Posterior vena cava (tissue), 2 donors: ENCODE measurements around the gene CYP39A1. TPM values are rescaled to one million over a fixed set of nuclear protein-coding genes. Genes with fewer than 3 reads are reported as not detected.

Source experiments
- DNase-seq: peaks from one replicate; pipeline ENCODE4 v3.0.0-alpha.2; 2020; ENCODE audit warnings: low spot score
- intact Hi-C, 2 donors: fragments of 100-400 bp; cut with DNase I; formaldehyde crosslinking; loops; one replicate each; pipeline versions ENCODE4 v1.14.1 to v1.14.2; 2022 to 2023
- long read RNA-seq, 2 donors: library from polyadenylated mRNA; unstranded; transcript quantifications; one replicate each; pipeline ENCODE4 v2.0.0, GENCODE V29; 2020 to 2021
- total RNA-seq, 2 donors: library from RNA; stranded (reverse); fragmentation: NEBNext Ultra II Directional; extraction: Animal tissue kit (Norgen Biotek cat#: 25700); gene quantifications; one replicate each; pipeline ENCODE4 v1.2.1, GENCODE V29; 2021
- donor health status: DM: yes; HTN: yes; CAD: no.
- donor health status: DM: yes; HTN: yes; CAD: no.

Gene CYP39A1, protein sequence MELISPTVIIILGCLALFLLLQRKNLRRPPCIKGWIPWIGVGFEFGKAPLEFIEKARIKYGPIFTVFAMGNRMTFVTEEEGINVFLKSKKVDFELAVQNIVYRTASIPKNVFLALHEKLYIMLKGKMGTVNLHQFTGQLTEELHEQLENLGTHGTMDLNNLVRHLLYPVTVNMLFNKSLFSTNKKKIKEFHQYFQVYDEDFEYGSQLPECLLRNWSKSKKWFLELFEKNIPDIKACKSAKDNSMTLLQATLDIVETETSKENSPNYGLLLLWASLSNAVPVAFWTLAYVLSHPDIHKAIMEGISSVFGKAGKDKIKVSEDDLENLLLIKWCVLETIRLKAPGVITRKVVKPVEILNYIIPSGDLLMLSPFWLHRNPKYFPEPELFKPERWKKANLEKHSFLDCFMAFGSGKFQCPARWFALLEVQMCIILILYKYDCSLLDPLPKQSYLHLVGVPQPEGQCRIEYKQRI
- 1 to 10 TPM; 1.5 to 3.7 TPM for total RNA-seq
- long read RNA-seq, donor 1, partial matches to known transcripts: 0 of 1 reads
- long read RNA-seq, donor 1, other reads (novel, unspliced or antisense): 0 of 1 reads
- long read RNA-seq, donor 2, partial matches to known transcripts: 0 of 2 reads
- long read RNA-seq, donor 2, other reads (novel, unspliced or antisense): 2 of 2 reads

DNA sequence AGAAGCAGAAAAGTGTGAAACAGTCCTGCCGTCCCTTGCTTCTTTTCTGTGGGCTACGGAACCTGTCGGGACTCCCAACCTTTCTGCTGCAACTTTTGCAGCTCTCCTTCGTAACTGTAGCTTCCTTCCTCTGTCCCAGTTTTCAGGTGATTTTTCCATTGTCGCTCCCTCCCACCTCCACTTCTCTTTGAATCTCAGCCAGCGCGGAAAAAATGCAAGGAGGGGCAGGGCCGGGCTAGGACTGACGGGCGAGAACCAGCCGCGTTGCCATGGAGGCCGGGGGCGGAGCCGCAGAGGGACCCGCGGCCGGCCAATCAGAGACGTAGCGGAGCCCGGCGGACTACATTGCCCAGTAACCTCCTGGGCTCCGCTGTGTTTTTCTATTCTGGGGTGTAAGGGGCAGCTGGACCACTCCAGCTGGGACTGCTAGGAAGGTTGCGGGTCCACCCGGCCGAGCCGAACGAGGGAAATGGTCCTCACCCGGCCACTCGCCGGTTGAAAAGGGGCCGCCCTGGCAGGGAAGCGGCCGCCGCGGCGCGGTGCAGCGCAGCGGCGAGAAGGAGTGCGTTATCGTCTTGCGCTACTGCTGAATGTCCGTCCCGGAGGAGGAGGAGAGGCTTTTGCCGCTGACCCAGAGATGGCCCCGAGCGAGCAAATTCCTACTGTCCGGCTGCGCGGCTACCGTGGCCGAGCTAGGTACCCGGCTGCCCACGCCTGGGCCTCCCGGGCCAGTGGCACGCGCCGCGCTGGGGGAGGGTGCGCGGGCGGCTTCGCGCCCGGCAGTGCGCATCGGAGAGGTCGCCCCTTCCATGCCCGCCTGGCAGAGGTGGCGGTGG lies at the start of gene CYP39A1, which contains the start of gene SLC25A27:
TSS of gene CYP39A1 (minus strand) at position 216 of the 836 bp plus-strand sequence. CDS start 236 bp downstream, outside the sequence.
TSS of gene SLC25A27 (plus strand) at position 373 of the 836 bp plus-strand sequence. CDS start at position 591, 218 bp downstream.
- intact Hi-C loops: no loop called here

DNA sequence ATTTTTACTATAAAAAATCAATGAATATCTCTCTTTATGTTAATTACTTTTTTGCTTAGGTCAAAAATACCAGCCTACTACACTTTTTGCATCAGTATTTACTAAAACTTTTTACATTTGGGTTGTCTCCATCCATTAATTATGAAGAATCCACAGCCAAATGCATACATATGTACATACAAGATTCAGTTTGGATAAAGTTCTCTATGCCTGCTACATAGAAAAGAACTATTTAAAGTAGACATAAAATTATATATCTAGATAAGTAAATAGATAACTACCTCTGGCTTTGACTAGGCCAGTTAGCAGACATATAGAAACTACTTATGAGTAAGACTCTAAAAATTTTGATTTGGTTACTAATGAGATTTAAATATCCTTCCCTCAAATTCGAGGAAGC lies 47.4 kb upstream of the CYP39A1 start:
- intact Hi-C loops: no loop called here
- no peak for DNase-seq

More for the DNA sequence above, at the start of gene CYP39A1, which contains the start of gene SLC25A27:
- DNase-seq: peak; percentile 96

DNA sequence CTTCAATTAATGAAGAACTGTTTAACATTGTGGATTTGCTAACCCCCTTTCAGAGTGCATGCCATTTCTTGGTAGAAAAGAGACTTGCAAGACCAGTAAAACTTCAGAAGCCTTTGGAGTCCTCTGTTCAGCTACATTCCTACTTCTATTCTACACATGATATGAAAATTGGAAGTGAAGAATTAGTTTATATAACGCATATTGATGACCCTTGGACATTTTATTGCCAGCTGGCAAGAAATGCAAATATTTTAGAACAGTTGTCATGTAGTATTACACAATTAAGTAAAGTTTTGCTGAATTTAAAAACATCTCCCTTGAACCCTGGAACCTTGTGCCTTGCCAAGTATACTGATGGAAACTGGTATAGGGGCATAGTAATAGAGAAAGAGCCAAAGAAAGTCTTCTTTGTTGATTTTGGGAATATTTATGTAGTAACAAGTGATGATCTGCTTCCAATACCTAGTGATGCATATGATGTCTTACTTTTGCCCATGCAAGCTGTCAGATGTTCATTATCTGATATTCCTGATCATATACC lies 38.4 kb upstream of the CYP39A1 start:
- DNase-seq: no peak
- intact Hi-C loops: no loop called here

DNA sequence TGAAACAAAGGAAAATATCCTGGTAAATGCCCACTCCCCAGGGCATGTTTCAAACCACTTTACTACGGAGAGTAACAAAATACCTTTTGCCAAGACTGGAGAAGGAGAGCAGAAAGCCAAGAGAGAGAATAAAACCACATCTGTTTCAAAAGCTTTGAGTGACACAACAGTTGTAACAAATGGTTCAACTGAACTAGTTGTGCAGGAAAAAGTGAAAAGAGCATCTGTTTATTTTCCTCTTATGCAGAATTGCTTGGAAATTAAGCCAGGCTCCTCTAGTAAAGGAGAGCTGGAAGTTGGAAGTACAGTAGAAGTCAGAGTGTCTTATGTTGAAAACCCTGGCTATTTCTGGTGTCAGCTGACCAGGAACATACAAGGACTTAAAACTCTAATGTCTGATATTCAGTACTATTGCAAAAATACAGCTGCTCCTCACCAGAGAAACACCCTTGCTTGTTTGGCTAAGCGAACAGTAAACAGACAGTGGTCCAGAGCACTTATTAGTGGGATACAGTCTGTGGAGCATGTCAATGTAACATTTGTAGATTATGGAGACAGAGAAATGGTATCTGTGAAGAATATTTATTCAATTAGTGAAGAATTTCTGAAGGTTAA lies 37.6 kb upstream of the CYP39A1 start:
- DNase-seq: no peak
- intact Hi-C loops: no loop called here

DNA sequence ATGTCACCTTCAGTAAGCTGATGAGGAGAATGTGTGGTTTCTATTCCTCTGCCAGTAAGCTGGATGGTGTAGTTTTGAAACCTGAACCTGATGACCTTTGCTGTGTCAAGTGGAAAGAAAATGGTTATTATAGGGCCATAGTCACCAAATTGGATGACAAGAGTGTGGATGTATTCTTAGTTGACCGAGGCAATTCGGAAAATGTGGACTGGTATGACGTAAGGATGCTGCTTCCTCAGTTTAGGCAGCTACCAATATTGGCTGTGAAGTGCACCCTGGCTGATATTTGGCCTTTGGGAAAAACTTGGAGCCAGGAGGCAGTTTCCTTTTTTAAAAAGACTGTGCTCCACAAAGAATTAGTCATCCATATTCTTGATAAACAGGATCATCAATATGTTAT lies 37.0 kb upstream of the CYP39A1 start:
- no peak for DNase-seq
- intact Hi-C loops: no loop called here

DNA sequence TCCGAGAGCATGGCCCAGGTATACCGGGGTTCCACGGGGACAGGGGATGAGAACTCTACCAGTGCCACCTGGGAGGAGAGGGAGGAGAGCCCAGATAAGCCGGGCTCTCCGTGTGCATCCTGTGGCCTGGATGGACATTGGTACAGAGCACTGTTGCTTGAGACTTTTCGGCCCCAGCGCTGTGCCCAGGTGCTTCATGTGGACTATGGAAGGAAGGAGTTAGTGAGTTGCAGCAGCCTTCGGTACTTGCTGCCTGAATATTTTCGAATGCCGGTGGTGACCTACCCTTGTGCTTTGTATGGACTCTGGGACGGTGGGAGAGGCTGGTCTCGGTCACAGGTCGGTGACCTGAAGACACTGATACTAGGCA lies 36.3 kb upstream of the CYP39A1 start:
- intact Hi-C loops: no loop called here
- DNase-seq: no peak

DNA sequence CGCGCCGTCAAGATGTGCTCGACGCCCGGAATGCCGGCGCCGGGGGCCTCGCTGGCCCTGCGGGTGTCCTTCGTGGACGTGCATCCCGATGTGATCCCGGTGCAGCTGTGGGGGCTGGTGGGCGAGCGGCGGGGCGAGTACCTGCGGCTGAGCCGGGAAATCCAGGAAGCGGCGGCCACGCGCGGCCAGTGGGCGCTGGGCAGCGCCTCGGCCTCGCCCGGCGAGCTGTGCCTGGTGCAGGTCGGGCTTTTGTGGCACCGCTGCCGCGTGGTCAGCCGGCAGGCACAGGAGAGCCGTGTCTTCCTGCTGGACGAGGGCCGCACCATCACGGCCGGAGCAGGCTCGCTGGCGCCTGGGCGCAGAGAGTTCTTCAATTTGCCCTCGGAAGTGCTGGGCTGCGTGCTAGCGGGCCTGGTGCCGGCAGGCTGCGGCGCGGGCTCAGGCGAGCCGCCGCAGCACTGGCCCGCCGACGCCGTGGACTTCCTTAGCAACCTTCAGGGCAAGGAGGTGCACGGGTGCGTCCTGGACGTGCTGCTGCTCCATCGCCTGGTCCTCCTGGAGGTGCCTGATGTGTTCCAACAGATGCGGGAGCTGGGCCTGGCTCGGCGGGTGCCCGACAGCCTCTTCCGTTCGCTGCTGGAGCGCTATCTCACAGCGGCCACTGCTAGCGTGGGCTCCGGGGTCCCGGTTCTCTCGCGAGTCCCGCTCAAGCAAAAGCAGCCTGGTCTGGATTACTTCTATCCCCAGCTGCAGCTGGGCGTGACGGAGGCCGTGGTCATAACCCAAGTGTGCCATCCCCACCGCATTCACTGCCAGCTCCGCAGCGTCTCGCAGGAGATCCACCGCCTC lies 35.7 kb upstream of the CYP39A1 start:
- intact Hi-C loops: no loop called here
- peak; percentile 80 for DNase-seq

DNA sequence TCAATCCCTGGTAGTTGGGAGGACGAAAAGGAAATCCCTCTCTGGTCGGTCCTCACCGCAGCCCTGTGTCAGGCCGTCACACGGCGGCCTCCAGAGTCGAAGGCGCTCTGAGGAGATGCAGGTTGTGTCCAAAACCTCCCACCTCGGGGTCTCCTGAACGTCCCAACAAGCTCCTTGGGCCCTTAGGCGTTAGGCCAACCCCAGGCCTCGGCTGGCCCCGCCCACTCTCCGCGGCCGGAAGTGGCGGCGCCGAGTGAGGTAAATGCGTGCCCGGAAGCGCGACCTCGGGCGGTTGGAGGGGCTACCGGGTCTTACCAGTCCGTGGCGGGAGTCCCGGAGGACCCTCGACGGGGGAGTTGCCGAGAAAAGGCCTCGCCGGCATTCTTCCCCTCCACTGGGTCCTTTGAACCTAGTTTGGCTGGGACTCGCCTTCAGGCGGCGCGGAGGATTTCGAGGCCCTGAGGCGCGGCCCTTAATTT lies 35.0 kb upstream of the CYP39A1 start, which contains the start of gene TDRD6:
TSS of gene TDRD6 (plus strand) at position 267 of the 479 bp plus-strand sequence. CDS start 244 bp downstream, outside the sequence.
- DNase-seq: no peak
- intact Hi-C loops: no loop called here

DNA sequence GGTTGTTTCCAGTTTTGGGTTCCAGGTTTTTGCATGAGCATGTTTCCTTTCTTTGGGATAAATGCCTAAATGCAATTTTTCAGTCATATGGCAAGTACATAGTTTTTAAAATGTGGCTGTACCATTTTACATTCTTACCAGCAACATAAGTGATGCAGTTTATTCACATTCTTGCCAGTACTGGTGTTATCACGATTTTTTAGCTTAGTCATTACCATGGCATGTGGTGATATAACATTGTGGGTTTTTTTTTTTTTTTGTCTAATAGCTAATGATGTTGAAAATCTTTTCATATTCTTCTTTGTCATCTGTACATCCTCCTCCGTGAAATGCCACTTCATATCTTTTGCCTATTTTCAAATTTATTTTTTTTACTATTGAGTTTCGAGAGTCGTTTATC lies 32.2 kb upstream of the CYP39A1 start:
- intact Hi-C loops: no loop called here

DNA sequence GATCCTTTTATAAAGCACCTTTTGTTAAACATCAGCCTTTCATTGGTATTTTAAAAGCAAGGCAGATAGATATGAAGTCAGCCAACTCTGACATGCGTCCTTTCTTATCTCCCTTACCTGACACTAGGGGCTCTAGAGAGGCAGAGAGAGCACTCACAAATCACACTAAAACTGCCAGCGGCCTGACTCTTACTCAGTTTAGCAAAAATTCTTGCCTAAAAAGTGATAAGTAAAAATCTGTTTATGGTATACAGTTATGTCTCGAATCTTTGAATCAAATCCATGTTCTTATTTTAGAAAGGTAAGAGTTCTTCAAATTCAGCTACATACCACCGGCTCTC lies 24.7 kb upstream of the CYP39A1 start:
- no peak for DNase-seq
- intact Hi-C loops: no loop called here

More for the DNA sequence above, 32.2 kb upstream of the CYP39A1 start:
- DNase-seq: no peak

DNA sequence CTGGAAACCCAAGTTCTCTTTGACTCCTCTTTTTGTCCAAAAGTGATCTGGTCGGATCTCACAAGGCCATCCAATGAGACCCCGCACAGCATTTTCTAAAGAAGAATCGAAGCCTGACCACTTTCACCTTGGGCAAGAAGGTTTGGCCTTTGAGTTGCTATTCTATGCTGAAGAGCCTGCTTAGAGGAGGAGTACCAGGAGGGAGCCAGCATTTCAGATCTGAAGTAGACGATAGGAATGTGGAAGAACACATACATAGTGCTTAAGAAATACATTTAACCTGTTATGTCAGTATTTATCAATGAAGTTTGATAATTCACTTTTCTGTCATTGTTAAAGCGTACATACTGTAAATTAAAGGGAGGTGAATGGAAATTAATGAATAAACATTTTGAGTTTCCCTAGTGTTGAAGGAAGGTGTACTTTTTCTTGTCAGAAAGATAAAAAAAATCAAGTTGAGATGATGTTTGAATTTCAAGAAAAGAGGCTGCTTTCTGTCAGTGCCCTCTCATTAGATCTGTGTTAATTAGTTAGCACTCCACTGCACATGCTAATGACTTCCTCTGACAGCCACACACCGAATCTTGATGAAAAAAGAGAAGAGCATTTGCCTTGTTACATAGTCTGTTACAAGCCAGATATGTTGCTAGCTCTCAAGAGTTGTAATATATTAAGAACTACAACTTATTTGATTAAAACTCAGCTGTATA lies 24.1 kb upstream of the CYP39A1 start:
- no peak for DNase-seq

DNA sequence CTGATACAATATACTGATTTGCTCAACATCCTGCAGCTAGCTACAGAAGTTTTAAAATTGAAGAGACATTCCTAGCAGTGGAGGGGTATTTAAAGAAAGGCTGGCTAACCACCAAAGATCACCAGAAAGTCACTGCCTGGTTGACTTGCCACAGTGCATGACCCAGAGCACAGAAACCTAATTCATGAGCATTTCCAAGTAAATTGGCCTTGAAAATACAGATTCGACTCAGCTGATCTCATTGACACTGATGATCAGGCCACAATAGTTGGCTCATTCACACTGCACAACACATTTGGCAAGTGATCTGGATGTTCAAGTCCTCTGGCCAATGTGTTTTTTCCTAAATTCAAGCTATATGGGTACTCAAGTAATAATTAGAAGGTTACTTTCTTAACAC lies 21.8 kb upstream of the CYP39A1 start:
- intact Hi-C loops: no loop called here
- no peak for DNase-seq

More for the DNA sequence above, 24.1 kb upstream of the CYP39A1 start:
- intact Hi-C loops: no loop called here

DNA sequence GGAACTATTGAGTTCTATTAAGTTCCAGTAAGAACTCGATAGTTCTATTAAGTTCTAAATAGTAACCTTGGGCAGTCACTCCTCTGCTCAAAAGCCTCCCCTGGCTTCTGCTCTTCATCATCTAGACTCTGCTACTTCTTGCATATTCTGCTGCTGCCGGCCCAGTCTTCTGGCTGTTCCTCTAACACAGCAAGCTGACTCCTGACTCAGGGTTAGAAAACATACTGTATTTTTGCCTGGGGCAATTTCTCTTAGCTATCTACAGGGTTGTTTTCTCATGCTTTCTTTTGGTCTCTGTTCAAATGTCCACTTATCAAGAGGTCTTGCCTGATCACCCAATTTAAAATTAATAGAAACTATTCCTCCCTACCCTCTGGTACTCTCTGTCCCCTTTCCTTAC lies 14.8 kb upstream of the CYP39A1 start:
- intact Hi-C loops: no loop called here
- DNase-seq: no peak

DNA sequence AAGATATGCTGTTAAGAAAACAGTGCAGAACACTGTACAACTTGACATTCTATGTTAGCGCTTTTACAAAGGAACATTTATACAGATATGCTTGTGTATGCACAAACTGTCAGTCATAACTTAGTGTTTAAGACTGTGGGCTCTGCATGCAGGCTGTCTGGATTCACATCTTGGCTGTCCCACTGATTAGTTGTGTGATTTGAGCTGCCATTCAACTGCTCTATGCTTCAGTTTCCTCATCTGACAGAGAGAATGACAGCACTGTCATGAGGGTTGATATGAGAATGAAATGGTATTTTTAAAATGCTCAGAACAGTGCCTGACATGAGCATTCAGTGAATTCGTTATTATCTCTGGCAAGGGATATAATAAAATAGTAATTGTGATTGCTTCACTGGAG lies 8.9 kb upstream of the CYP39A1 start:
- no peak for DNase-seq
- intact Hi-C loops: no loop called here

DNA sequence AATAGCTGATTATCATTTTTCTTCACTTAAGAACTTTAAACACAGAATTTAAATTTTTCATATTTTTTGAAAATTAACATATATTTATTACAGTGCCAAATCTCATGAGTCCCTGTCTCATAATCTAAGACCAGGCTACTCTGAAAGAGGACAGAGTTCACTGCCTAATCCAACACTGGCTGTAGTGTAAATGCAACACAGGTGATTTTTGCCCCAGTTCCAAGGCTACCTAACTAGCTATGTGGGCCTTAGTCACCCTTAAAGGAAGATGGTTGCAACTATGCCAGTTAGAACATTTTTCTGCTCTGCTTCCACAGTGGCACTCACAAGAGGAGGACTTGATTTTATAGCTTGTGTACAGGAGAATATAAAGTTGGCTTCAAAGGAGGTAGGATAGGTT lies 5.0 kb upstream of the CYP39A1 start:
- DNase-seq: no peak
- intact Hi-C loops: no loop called here

DNA sequence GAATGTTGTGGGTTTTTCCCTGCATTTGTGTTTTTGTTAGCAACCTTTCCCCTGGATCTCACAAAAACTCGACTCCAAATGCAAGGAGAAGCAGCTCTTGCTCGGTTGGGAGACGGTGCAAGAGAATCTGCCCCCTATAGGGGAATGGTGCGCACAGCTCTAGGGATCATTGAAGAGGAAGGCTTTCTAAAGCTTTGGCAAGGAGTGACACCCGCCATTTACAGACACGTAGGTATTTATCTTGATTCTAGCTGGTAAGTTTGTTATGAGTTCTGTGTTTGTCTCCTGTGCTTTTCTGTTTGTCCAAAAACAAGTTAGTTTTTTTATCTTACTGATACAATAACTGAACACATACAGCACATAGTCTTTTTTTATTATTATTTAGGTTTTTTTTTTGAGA lies 3.2 kb upstream of the CYP39A1 start:
- intact Hi-C loops: no loop called here

DNA sequence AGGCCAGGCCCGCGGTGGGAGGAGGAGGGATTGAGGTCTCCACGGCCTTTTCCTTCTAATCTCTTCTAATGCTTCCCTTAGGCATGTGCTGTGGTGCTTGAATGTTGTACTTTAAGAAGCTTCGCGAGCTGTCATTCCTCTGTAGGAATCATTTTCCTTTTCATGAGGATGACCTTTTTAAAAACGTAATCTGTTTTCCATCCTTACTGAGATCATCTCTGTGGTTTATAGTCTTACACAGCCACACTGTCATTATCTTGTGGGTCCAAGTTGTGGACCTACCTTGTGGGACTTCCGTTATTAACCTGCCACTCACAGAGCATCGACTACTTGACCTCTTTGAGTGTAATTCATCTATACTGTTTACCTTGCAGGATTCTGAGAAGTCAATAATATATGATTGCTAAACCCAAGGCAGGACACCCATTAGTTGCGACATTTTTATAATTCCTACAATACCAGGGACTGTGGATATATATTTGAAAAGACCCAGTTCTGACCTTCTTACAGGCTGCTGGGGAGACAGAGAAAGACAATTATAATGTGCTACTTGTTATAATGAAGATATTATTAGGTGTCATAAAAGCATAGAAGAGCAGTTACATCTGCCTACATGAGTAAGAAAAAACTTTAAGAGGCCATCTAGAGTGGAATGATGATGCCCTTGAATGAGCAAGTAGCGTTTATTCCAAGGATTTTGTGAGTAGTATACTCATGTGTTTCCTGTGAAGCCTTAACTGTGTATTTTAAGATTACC lies 999 bp upstream of the CYP39A1 start:
- intact Hi-C loops: no loop called here

More for the DNA sequence above, 3.2 kb upstream of the CYP39A1 start:
- DNase-seq: no peak

More for the DNA sequence above, 999 bp upstream of the CYP39A1 start:
- no peak for DNase-seq
